HepG2 (cell line): ENCODE results near the gene RBP5. TPM values are rescaled to one million over a fixed set of nuclear protein-coding genes. Genes with fewer than 3 reads are reported as not detected.

Experiments
- ATAC-seq: fragments of 200-7000 bp; cut with Tn5 transposase; 3 replicates; pipeline ENCODE4 v1.9.1; 2020; ENCODE audit warnings: mild to moderate bottlenecking, moderate library complexity
- BruUV-seq: library from RNA; stranded (reverse); fragments of 400-500 nt; replicated peaks from 2 replicates; lab custom pipeline; 2021; lab: Mats Ljungman, UMichigan
- CTCF ChIA-PET: fragments of 300-600 bp; formaldehyde crosslinking; extraction: SDS; loops from one replicate; lab custom pipeline; 2021; ENCODE audit warnings: low total read pairs, inconsistent platforms, low intra/inter-chr PET ratio; lab: Yijun Ruan, JAX
- POLR2A ChIA-PET: fragments of 350-600 bp; sonication (Branson Sonifier 250); formaldehyde crosslinking; loops from one replicate; lab custom pipeline; 2020; ENCODE audit warnings: antibody characterized with exemption, inconsistent platforms; lab: Yijun Ruan, JAX
- DNase-seq: peaks from one replicate; pipeline ENCODE4 v3.0.0-alpha.2; 2015; ENCODE audit warnings: low spot score
- FAIRE-seq: peaks from 3 replicates; lab custom pipeline; 2011; peaks lifted over from hg19 to GRCh38; lab: Jason Lieb, UNC
- H2AFZ ChIP-seq: one replicate; pipeline ENCODE4 v1.6.1; 2011; ENCODE audit warnings: low read length, inconsistent platforms
- H3K27ac ChIP-seq: fragments of 300-600 bp; 3 replicates; pipeline ENCODE4 v1.8.0; 2011; ENCODE audit warnings: mixed run types, mild to moderate bottlenecking, mixed read lengths, low read length, inconsistent platforms; ENCODE audit not compliant: insufficient read depth; ENCODE audit errors: extremely low read length
- H3K27me3 ChIP-seq, 2 experiments: fragments of 200-600 bp in 1 of 2; 2 replicates in 1 of 2; 3 replicates in 1 of 2; pipeline versions ENCODE4 v1.6.0 to v1.8.0; 2011; ENCODE audit warnings: low read length in 2 of 2, mild to moderate bottlenecking in 2 of 2, moderate library complexity in 2 of 2, inconsistent platforms in 1 of 2; ENCODE audit not compliant: insufficient read depth in 2 of 2, control insufficient read depth in 1 of 2
- H3K36me3 ChIP-seq, 2 experiments: fragments of 200-600 bp in 1 of 2; replicated peaks in 1 of 2; 2 replicates in 1 of 2; 3 replicates in 1 of 2; pipeline versions ENCODE4 v1.5.1 to v1.8.0; 2011; ENCODE audit warnings: low read length in 2 of 2, inconsistent platforms in 1 of 2; ENCODE audit not compliant: insufficient read depth in 2 of 2, control insufficient read depth in 1 of 2
- H3K4me1 ChIP-seq: 2 replicates; pipeline ENCODE4 v1.5.1; 2012; ENCODE audit warnings: low read length, inconsistent platforms; ENCODE audit not compliant: insufficient read depth
- H3K4me2 ChIP-seq: 2 replicates; pipeline ENCODE4 v1.6.0; 2011; ENCODE audit warnings: low read depth, low read length, inconsistent platforms
- H3K4me3 ChIP-seq, 3 experiments: fragments of 200-600 bp in 1 of 3; sonication (generic), shearing (Covaris generic) in 1 of 3; replicated peaks in 1 of 3; 2 replicates each; pipeline ENCODE4 v1.5.1; 2011 to 2016; ENCODE audit warnings: low read length in 3 of 3, inconsistent platforms in 2 of 3, low read depth in 2 of 3, mild to moderate bottlenecking in 2 of 3, control low read depth in 1 of 3, mixed read lengths in 1 of 3; ENCODE audit not compliant: insufficient read depth in 1 of 3
- H3K79me2 ChIP-seq: one replicate; pipeline ENCODE4 v1.6.1; 2011; ENCODE audit warnings: low read length, inconsistent platforms; ENCODE audit not compliant: insufficient read depth
- H3K9ac ChIP-seq: 2 replicates; pipeline ENCODE4 v1.6.0; 2011; ENCODE audit warnings: mild to moderate bottlenecking, low read depth, low read length, inconsistent platforms; ENCODE audit not compliant: insufficient read depth
- H3K9me3 ChIP-seq: 2 replicates; pipeline ENCODE4 v1.5.1; 2012; ENCODE audit warnings: mild to moderate bottlenecking, low read length
- H4K20me1 ChIP-seq: 2 replicates; pipeline ENCODE4 v1.6.0; 2011; ENCODE audit warnings: inconsistent platforms, mild to moderate bottlenecking, low read length, moderate library complexity; ENCODE audit not compliant: insufficient read depth
- BHLHE40 ChIP-seq: IDR thresholded peaks from 2 replicates; pipeline ENCODE4 v1.6.1; 2011; ENCODE audit warnings: low read length, improper control_type of control experiment
- CREM ChIP-seq, 2 experiments: sonication (generic) in 1 of 2; formaldehyde crosslinking in 1 of 2; IDR thresholded peaks; 2 replicates each; pipeline versions ENCODE4 v1.4.0 to v1.6.1; 2016 to 2020; ENCODE audit warnings: antibody characterized with exemption in 1 of 2, mild to moderate bottlenecking in 1 of 2, missing genetic modification reagents in 1 of 2
- DMAP1 ChIP-seq: IDR thresholded peaks from 2 replicates; pipeline ENCODE4 v1.6.1; 2016
- ELF4 ChIP-seq: sonication (generic); formaldehyde crosslinking; IDR thresholded peaks from 2 replicates; pipeline ENCODE4 v1.5.0; 2020; ENCODE audit warnings: missing genetic modification reagents, mild to moderate bottlenecking, moderate library complexity, borderline replicate concordance
- FOXK1 ChIP-seq: sonication (generic); formaldehyde crosslinking; IDR thresholded peaks from 2 replicates; pipeline ENCODE4 v1.4.0; 2020; ENCODE audit warnings: low read depth, missing genetic modification reagents, borderline replicate concordance
- LCORL ChIP-seq, 2 experiments: fragments of 450-650 bp in 1 of 2; sonication (generic) in 1 of 2; formaldehyde crosslinking in 1 of 2; IDR thresholded peaks; 2 replicates each; pipeline versions ENCODE4 v1.5.0 to v1.6.1; 2017 to 2020; ENCODE audit warnings: antibody characterized with exemption in 1 of 2, missing genetic modification reagents in 1 of 2
- MTERF4 ChIP-seq: sonication (generic); formaldehyde crosslinking; IDR thresholded peaks from 2 replicates; pipeline ENCODE4 v1.8.0; 2023; ENCODE audit warnings: mild to moderate bottlenecking, missing genetic modification reagents
- PAF1 ChIP-seq: IDR thresholded peaks from 2 replicates; pipeline ENCODE4 v1.6.1; 2016; ENCODE audit warnings: missing genetic modification reagents, missing compliant biosample characterization
- PHB2 ChIP-seq: fragments of 450-650 bp; IDR thresholded peaks from 2 replicates; pipeline ENCODE4 v1.6.1; 2018; ENCODE audit not compliant: partially characterized antibody
- SOX13 ChIP-seq, 3 experiments: fragments of 450-650 bp in 1 of 3; sonication (generic) in 1 of 3; formaldehyde crosslinking in 1 of 3; IDR thresholded peaks in 2 of 3; conservative IDR thresholded peaks in 1 of 3; 2 replicates each; pipeline versions ENCODE4 v1.5.0 to v1.6.1; 2016 to 2020; ENCODE audit warnings: antibody characterized with exemption in 1 of 3, mild to moderate bottlenecking in 1 of 3, missing compliant biosample characterization in 1 of 3, missing genetic modification reagents in 1 of 3, moderate library complexity in 1 of 3
- SP1 ChIP-seq, 2 experiments: fragments of 450-650 bp in 1 of 2; sonication (generic) in 1 of 2; formaldehyde crosslinking in 1 of 2; IDR thresholded peaks; 2 replicates each; pipeline versions ENCODE4 v1.4.0 to v1.6.1; 2016 to 2020; ENCODE audit warnings: missing genetic modification reagents in 1 of 2
- SYNCRIP ChIP-seq: fragments of 200-400 bp; formaldehyde crosslinking; IDR thresholded peaks from 2 replicates; pipeline ENCODE4 v1.6.1; 2018; ENCODE audit warnings: mild to moderate bottlenecking, low read depth, low read length; ENCODE audit not compliant: insufficient read depth
- TFDP2 ChIP-seq: sonication (generic); formaldehyde crosslinking; IDR thresholded peaks from 2 replicates; pipeline ENCODE4 v1.4.0; 2020; ENCODE audit warnings: missing genetic modification reagents
- ZNF180 ChIP-seq: sonication (generic); formaldehyde crosslinking; IDR thresholded peaks from 2 replicates; pipeline ENCODE4 v1.4.0; 2020; ENCODE audit warnings: low read depth, missing genetic modification reagents, borderline replicate concordance
- ZNF3 ChIP-seq: IDR thresholded peaks from 2 replicates; pipeline ENCODE4 v1.7.0; 2017; ENCODE audit warnings: inconsistent platforms
- ZNF333 ChIP-seq: sonication (generic); formaldehyde crosslinking; IDR thresholded peaks from 2 replicates; pipeline ENCODE4 v1.4.0; 2020; ENCODE audit warnings: mild to moderate bottlenecking, missing genetic modification reagents, borderline replicate concordance
- ZNF576 ChIP-seq: sonication (generic); formaldehyde crosslinking; IDR thresholded peaks from 2 replicates; pipeline ENCODE4 v1.4.0; 2020; ENCODE audit warnings: mild to moderate bottlenecking, missing genetic modification reagents
- WGBS: methylation state at CpG from one replicate; pipeline ENCODE4 v1.1.6; 2017; ENCODE audit warnings: low lambda C conversion rate; 5-methylcytosine and 5-hydroxymethylcytosine counted together
- in situ Hi-C: cut with HindIII; loops from 2 replicates; pipeline ENCODE4 v1.10.0; 2017; ENCODE audit warnings: low pct_unique_long_range_greater_than_20kb; ENCODE audit not compliant: extremely low pct_ligation_motif_present
- intact Hi-C: fragments of 100-400 bp; cut with micrococcal nuclease; formaldehyde crosslinking; loops from one replicate; pipeline ENCODE4 v1.10.0; 2022; ENCODE audit not compliant: unreplicated experiment
- polyA plus RNA-seq, 8 experiments: library from polyadenylated mRNA; depleted of rRNA in 3 of 8; stranded (reverse) in 7 of 8; unstranded in 1 of 8; fragments of >200 nt; fragmentation: Illumina TruSeq in 4 of 8; extraction: Trizol in 4 of 8; gene quantifications; 2 replicates each; pipeline versions ENCODE4 v1.2.1 to v1.2.3, GENCODE V29; 2011 to 2016; ENCODE audit warnings: low read depth in 4 of 8, missing spikeins in 1 of 8, mixed read lengths in 1 of 8; ENCODE audit not compliant: insufficient read depth in 1 of 8
- total RNA-seq, 5 experiments: library from RNA; depleted of rRNA; stranded (reverse); fragments of >200 nt; fragmentation: Illumina TruSeq; extraction: Trizol; gene quantifications; 2 replicates each; pipeline ENCODE4 v1.2.3, GENCODE V29; 2016; ENCODE audit warnings: low read depth in 1 of 5

Gene RBP5
- total and polyA plus RNA-seq, 2 of the 13 experiments (the other 11 are each of a cell fraction or from before 2014, with no cell fraction given) = 13.8 to 19.8 TPM

GRCh38 chr12:7083125-7083524 lies 45.6 kb downstream of the RBP5 start (continued):
- TF ChIP-seq MTERF4 (no peak), PAF1 (CRISPR knock-in tag) (no peak), FOXK1 (CRISPR knock-in tag) (no peak), ZNF3 (CRISPR knock-in tag) (no peak), PHB2 (peak; percentile 84), SOX13 (IDR thresholded peaks at IDR 0.05) (no peak), SOX13 (CRISPR knock-in tag; conservative IDR thresholded peaks at IDR 0.05 in 1 of 2, IDR thresholded peaks at IDR 0.05 in 1 of 2) (no peak), ZNF180 (CRISPR knock-in tag) (no peak), LCORL (IDR thresholded peaks at IDR 0.05) (0 out of 2 replicates have a peak, but pooled peaks have one; percentile 11), LCORL (CRISPR knock-in tag; IDR thresholded peaks at IDR 0.05) (no peak), DMAP1 (CRISPR knock-in tag) (no peak), ELF4 (no peak), TFDP2 (no peak)

GRCh38 chr12:7081037-7081436 lies 47.7 kb downstream of the RBP5 start:
- Histone ChIP-seq H3K9me3 (peaks cover 12% of the 10 kb centered on the region; the same call in 1 of the 2 replicates), H2AFZ (no peak overlapping the region), H3K4me1 (peaks cover 25% of the 10 kb centered on the region), H3K4me3 (no peak overlapping the region), H3K4me2 (no peak overlapping the region), H3K27me3 (no peaks in the 10 kb centered on the region), H4K20me1 (no peaks in the 10 kb centered on the region), H3K9ac (no peak overlapping the region), H3K36me3 (no peaks in the 10 kb centered on the region), H3K27ac (no peak overlapping the region), H3K79me2 (no peaks in the 10 kb centered on the region)
- in situ Hi-C loops (no loop called here), intact Hi-C loops (no loop called here)
- no peak for TF ChIP-seq SYNCRIP
- no peak for TF ChIP-seq CREM (IDR thresholded peaks at IDR 0.05)
- TF ChIP-seq CREM (CRISPR knock-in tag; IDR thresholded peaks at IDR 0.05) = no peak
- TF ChIP-seq SP1 (IDR thresholded peaks at IDR 0.05) = no peak
- TF ChIP-seq SP1 (CRISPR knock-in tag; IDR thresholded peaks at IDR 0.05) = no peak
- TF ChIP-seq ZNF333 (CRISPR knock-in tag) = no peak
- no peak for TF ChIP-seq BHLHE40
- TF ChIP-seq ZNF576 (CRISPR knock-in tag) = no peak
- BruUV-seq = no TSS peak
- FAIRE-seq (no peak), DNase-seq (no peak), ATAC-seq (no peak)
- WGBS = 91% methylated on average over 6 of the region's 14 CpGs
- CTCF ChIA-PET = no interaction called here
- POLR2A ChIA-PET = no interaction called here
